B cell (primary cell): ENCODE results near the gene ANTKMT.

Source experiments
- EZH2 ChIP-seq: IDR thresholded peaks from 2 replicates; pipeline ENCODE4 v1.6.1; 2012; ENCODE audit warnings: borderline replicate concordance, low read depth, mild to moderate bottlenecking, moderate library complexity, low read length; ENCODE audit not compliant: insufficient read depth, poor library complexity, severe bottlenecking
- TF ChIP-seq, protein P1 (sequence below): fragments of 200-600 bp; IDR thresholded peaks from one replicate; pipeline ENCODE4 v1.8.0; 2022; ENCODE audit warnings: antibody characterized with exemption, mild to moderate bottlenecking

DNA sequence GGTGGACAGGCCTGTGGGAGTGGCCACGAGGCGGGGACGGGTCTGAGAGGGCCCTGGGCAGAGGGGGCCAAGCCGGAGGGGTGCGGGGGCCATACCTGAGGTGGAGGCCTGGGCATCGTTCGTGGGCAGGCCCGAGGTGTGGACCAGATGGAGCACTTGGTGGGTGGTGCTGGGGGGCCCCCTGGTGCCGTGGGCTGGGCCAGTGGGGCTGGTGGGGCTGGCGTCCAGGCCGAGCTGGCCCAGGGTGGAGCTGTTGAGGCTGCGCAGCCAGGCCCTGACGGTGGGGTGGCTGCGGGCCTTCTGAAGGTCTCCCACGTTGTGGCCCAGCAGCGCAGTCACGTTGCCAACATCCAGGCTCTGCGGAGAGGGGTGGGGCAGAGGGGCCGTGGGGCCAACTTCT, 49.0 kb downstream of the ANTKMT start:
- TF ChIP-seq, protein P1, sequence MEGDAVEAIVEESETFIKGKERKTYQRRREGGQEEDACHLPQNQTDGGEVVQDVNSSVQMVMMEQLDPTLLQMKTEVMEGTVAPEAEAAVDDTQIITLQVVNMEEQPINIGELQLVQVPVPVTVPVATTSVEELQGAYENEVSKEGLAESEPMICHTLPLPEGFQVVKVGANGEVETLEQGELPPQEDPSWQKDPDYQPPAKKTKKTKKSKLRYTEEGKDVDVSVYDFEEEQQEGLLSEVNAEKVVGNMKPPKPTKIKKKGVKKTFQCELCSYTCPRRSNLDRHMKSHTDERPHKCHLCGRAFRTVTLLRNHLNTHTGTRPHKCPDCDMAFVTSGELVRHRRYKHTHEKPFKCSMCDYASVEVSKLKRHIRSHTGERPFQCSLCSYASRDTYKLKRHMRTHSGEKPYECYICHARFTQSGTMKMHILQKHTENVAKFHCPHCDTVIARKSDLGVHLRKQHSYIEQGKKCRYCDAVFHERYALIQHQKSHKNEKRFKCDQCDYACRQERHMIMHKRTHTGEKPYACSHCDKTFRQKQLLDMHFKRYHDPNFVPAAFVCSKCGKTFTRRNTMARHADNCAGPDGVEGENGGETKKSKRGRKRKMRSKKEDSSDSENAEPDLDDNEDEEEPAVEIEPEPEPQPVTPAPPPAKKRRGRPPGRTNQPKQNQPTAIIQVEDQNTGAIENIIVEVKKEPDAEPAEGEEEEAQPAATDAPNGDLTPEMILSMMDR = no peak
- TF ChIP-seq EZH2 = no peak
